ENCODE measurements around the gene HGS. TPM values are rescaled to one million over a fixed set of nuclear protein-coding genes. Genes with fewer than 3 reads are reported as not detected.

The HGS gene
- total RNA-seq, 4 donors from 2014 or later = 96.1 to 205 (median 150) TPM

DNA sequence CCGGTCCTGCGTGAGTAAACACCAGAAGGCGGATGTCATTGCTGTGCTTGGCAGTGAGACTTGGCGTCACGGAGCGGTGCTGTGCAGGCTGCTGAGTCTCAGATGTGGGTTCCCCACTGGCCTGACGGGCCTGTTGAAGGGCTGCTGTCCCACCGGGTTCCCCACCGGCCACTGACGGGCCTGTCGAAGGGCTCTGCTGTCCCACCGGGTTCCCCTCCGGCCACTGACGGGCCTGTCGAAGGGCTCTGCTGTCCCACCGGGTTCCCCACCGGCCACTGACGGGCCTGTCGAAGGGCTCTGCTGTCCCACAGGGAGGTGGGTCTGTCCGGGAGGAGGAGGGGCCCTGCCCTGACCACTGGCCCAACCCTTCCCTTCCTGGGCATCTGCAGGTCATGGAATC lies 2.8 kb downstream of the HGS start:
- DNase-seq = no peak
- TF ChIP-seq POLR2A (IDR thresholded peaks at IDR 0.05) = no peak
- Histone ChIP-seq H3K9me3 (no peaks in the 10 kb centered on the region), H3K4me1 (peaks cover 19 to 28% (median 21%) of the 10 kb centered on the region in 4 donors), H3K4me3 (no peak overlapping the region), H3K36me3 (peaks cover 0 to 32% (median 8%) of the 10 kb centered on the region in 4 donors), H3K27ac (no peak overlapping the region), H3K27me3 (no peaks in the 10 kb centered on the region)
- in situ Hi-C loops (cut with MboI; ENCODE audit: low pct_ligation_motif_present in 1 of 4, low pct_unique_long_range_greater_than_20kb in 1 of 4, low sequenced_read_pairs in 3 of 4) (no loop called here), intact Hi-C loops (cut with DNase I; ENCODE audit: low total_unique reads) (loop anchor here (2.0 kb wide), 1 partner anchor 48 kb away; no protein-coding TSS in a partner anchor)
- WGBS, 2 donors (ENCODE audit: low coverage in 1 of 2) = 88% methylated on average over 16 of the region's 20 CpGs; no CpG with 5 or more reads in 1 of the 2 donors

- Histone ChIP-seq H3K4me1 (peaks cover 12 to 17% (median 15%) of the 10 kb centered on the region in 4 donors), H3K27ac (no peak overlapping the region), H3K9me3 (no peaks in the 10 kb centered on the region), H3K27me3 (no peaks in the 10 kb centered on the region), H3K36me3 (peaks cover 0 to 44% (median 15%) of the 10 kb centered on the region in 4 donors), H3K4me3 (no peak overlapping the region)
- WGBS, 2 donors (ENCODE audit: low coverage in 1 of 2) = 94% methylated on average over 40 of the region's 41 CpGs; no CpG with 5 or more reads in 1 of the 2 donors
- intact Hi-C loops (cut with DNase I; ENCODE audit: low total_unique reads) (loop anchor here (2.0 kb wide), 1 partner anchor 49 kb away; no protein-coding TSS in a partner anchor), in situ Hi-C loops (cut with MboI; ENCODE audit: low pct_ligation_motif_present in 1 of 4, low pct_unique_long_range_greater_than_20kb in 1 of 4, low sequenced_read_pairs in 3 of 4) (no loop called here)
- TF ChIP-seq POLR2AphosphoS5 (IDR thresholded peaks at IDR 0.05) (no peak), POLR2A (IDR thresholded peaks at IDR 0.05) (no peak), CTCF (IDR thresholded peaks at IDR 0.05) (no peak), EP300 (IDR thresholded peaks at IDR 0.05; ENCODE audit: low read depth) (no peak)
- DNase-seq = no peak
Measured at GRCh38 chr17:81687770-81688541, 4.1 kb downstream of the HGS start.

GRCh38 chr17:81688616-81689015 lies 4.8 kb downstream of the HGS start:
- no peak overlapping the region for H3K4me3 ChIP-seq
- in situ Hi-C loops (cut with MboI; ENCODE audit: low pct_ligation_motif_present in 1 of 4, low pct_unique_long_range_greater_than_20kb in 1 of 4, low sequenced_read_pairs in 3 of 4) = no loop called here
- intact Hi-C loops (cut with DNase I; ENCODE audit: low total_unique reads) = no loop called here
- no peak overlapping the region for H3K27ac ChIP-seq
- peaks cover 0 to 48% (median 17%) of the 10 kb centered on the region in 4 donors for H3K36me3 ChIP-seq
- no peak for TF ChIP-seq EP300 (IDR thresholded peaks at IDR 0.05; ENCODE audit: low read depth)
- no peak for TF ChIP-seq CTCF (IDR thresholded peaks at IDR 0.05)
- TF ChIP-seq POLR2A (IDR thresholded peaks at IDR 0.05) = no peak
- no peak for TF ChIP-seq POLR2AphosphoS5 (IDR thresholded peaks at IDR 0.05)
- no peak for DNase-seq
- 87 to 90% methylated on average over 3 to 14 of the region's 14 CpGs for WGBS, 2 donors (ENCODE audit: low coverage in 1 of 2)
- no peaks in the 10 kb centered on the region for H3K27me3 ChIP-seq
- H3K4me1 ChIP-seq = peaks cover 11 to 16% (median 15%) of the 10 kb centered on the region in 4 donors
- H3K9me3 ChIP-seq = no peaks in the 10 kb centered on the region

- Histone ChIP-seq H3K4me3 (no peak overlapping the region), H3K36me3 (peaks cover 0 to 62% (median 24%) of the 10 kb centered on the region in 4 donors), H3K27ac (no peak overlapping the region), H3K9me3 (no peaks in the 10 kb centered on the region), H3K27me3 (no peaks in the 10 kb centered on the region), H3K4me1 (peaks cover 5 to 8% (median 7%) of the 10 kb centered on the region in 4 donors)
- DNase-seq = no peak
- intact Hi-C loops (cut with DNase I; ENCODE audit: low total_unique reads) = no loop called here
- WGBS, 2 donors (ENCODE audit: low coverage in 1 of 2) = 91% methylated on average over 18 of the region's 18 CpGs; no CpG with 5 or more reads in 1 of the 2 donors
- in situ Hi-C loops (cut with MboI; ENCODE audit: low pct_ligation_motif_present in 1 of 4, low pct_unique_long_range_greater_than_20kb in 1 of 4, low sequenced_read_pairs in 3 of 4) = no loop called here
- no peak for TF ChIP-seq POLR2AphosphoS5 (IDR thresholded peaks at IDR 0.05)
- TF ChIP-seq CTCF (IDR thresholded peaks at IDR 0.05) = no peak
- no peak for TF ChIP-seq POLR2A (IDR thresholded peaks at IDR 0.05)
- TF ChIP-seq EP300 (IDR thresholded peaks at IDR 0.05; ENCODE audit: low read depth) = no peak
Measured at GRCh38 chr17:81690066-81690465, 6.3 kb downstream of the HGS start.

Data from transverse colon (tissue), 4 donors.